Hematopoietic multipotent progenitor cell treated with erythropoietin and hydrocortisone succinate and interleukin-3 and kit ligand, for 15 days (in vitro differentiated cells): ENCODE results near the gene SGCD.

Source experiments
- DNase-seq: peaks from one replicate; pipeline ENCODE4 v3.0.0-alpha.2; 2015; ENCODE audit warnings: low spot score

Gene SGCD

DNA sequence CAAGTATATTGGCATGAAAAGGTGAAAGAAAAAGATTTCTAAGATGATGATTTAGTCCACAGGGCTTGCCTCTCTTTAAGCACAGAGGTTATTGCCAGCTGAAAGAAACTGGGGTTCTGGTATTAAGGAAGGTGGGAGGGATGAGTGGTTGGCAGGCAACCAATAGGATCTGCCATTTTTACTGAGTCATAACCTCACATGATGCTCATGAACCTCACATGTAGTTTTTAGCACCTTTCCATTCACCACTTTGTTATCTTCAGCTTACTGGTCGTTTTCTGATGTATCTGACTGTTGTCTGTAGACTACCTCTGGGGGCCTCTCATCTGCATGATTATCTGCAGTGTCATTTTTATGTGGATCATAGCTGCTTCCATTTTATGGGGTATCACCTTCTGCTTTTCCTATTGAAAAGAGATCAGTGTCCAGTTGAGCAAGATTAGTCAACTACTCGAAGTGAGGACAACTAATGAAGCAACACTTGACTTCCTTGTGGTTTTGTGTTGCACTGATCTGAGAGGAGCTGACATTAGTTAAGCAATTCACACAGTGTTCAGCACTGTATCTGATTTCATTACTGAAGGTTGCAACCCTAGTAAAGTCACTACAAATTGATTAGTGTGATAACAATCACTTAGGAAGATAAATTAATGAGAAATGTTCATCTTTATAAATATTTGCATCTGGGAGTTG, 186.3 kb downstream of the SGCD start:
- DNase-seq, result no peak

DNA sequence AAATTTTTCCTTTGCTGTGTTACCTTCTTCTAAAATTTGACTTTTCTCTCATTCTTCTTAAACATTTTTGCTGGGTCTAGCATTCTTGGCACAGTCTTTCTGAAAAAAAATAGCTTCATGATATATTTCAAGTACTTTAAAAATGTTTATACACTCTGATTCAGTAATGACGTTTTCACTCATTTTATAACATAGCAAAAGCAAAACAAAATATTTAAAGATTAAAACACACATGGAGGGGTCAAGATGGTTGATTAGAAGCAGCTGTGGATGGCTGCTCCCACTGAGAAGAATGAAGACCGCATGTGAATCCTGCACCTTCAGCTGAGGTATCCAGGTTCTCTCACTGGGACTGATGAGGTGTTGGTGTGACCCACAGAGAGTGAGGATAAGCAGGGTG, 188.2 kb downstream of the SGCD start:
- no peak for DNase-seq

DNA sequence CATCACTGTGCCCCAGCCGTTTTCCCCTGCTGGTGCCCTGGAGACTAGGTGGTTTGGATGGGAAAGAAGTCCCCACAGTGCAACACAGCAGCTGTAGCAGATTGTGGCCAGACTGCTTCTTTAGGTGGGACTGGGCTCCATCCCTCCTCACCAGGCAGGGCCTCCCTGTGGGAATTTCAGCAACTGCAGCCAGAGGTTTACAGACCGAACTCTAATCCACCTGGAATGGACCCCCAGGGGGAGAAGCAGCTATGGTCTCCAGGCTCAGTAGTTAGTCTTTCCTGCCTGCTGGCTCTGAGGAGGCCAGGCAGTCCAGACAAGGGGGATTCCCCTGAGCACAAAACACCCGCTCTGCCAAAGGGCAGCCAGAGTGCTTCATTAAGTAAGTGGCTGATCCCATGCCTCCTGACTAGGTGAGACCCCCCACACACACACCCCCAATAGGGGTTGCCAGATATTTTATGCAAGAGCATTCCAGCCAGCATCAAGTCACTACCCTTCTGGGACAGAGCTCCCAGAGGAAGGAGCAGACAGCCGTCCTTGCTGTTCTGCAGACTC, 188.9 kb downstream of the SGCD start:
- no peak for DNase-seq

DNA sequence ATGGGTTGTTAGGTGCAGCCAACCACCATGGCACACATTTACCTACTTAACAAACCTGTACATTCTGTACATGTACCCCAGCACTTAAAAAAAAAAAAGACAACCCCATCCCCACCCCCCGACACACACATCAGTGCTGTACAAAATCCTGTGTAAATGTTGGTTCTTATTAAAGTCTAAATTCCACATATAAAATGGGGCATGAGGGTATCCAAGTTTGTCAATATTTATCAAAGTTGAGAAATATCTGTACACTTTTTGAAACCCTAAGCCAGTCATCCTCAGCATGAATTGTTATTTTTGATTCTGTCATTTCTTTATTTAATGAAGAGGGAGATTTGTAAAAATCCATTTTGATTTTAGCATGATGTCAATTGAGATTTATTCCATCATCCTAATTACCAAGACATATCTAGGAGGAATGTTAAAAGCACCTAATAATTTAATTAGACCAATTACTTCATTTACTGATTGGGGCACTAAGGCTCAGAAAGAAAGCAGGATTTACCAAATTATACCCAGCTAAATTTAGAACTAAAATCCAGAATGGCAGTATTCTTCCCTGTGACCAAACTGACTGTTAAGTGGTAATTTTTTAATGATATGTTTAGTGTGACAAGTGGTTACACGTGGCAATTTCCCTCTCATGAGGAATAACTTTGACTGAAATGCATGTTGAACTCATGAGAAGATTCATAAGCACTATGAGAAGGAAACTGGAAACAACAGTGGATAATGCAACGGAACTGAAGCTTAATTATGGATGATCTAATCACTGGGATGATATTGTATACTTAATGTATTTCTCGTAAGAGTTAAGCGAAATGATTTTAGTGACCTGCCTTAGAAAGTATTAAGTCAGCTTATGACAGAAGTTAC, 195.9 kb downstream of the SGCD start:
- DNase-seq, result no peak

DNA sequence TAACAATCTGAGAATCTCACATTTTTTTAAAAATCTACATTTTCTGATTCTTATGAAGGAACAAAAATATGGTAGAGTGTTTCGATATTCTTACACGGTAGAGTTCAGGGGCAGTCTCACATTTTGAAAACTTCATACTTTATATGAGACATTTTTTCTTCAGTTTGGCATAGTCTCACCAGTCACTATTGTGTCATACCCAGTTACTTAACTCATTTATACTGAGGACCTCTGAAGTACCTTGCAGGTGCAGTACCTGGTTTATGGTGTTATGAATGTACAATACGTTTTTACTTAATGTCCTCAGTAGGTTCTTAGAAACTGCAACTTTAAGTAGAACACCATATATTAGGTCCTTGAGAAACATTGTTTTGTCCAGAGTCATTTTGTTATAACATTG, 196.6 kb downstream of the SGCD start:
- no peak for DNase-seq

DNA sequence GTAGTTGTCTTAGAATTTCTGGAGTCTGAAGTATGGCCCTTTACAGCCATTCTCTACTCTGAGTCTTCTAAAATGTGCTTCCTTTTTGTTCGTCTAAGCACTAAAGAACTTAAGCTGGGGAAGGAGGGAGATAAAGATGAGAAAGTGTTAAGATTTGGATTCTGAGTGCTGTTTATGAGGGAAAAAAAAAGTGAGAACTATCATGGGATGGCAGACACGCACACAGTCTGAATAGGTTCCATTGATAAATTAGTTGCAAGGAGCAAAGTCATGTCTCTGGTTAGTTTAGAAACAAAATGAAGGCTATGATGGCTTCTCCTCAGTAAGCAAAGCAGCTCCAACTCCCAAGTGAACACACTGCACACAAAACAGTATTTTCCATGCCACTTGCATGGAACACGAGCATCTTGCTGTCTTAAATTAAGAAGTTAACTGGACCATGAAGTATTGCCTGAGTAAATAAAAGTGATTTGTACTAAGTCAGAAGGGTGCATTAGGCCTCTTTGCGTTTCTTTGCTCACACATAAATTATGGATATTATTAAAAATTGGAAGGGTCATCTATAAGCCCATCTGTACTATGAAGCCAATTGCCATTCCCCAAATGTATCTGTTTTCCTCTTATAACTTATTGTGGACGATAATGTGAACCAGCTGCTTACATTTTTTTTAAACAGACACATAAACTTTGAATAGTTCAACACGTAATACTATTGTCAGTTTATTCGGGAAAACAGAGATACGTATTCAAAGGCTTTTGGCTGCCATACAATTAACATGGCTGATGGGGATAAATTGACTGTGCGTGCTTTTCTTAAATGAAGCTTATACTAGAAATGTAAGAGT, 199.3 kb downstream of the SGCD start:
- no peak for DNase-seq

DNA sequence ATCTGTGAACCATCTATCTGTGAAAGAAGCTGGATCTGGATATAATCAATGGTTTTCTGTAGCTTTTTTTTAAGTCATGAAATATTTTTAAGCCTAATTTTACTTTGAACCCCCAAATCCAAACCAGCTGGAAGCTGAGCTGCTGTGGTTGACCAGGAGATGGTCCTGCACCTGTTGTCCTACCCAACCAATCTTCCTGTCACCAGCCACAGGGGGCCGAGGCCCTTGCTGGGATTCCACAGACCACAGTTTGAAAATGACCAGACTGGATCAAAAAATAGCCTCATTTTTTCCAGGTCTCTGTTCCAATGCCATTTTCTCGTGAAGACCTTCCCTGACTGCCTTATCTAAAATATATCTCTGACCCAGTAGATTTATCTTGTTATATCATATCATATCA, 200.6 kb downstream of the SGCD start:
- no peak for DNase-seq

DNA sequence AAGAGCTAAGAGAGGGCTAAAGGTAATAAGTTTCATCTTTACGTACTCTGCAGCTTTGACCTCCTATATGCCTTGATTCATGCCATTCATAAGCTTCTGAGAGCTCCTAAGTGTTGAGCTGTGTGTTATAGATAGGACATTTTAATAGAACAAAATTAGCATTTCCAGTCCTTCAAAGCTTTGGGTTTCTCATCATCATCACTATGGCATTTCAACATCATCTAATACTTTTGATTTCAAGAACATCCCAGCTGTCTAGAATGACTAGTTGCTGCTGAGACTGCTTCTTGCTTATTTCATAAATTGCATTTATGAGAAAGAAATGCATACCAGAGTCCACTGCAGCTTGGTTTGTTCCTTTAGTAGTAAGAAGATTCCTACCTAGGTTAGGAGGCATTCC, 201.7 kb downstream of the SGCD start:
- no peak for DNase-seq

DNA sequence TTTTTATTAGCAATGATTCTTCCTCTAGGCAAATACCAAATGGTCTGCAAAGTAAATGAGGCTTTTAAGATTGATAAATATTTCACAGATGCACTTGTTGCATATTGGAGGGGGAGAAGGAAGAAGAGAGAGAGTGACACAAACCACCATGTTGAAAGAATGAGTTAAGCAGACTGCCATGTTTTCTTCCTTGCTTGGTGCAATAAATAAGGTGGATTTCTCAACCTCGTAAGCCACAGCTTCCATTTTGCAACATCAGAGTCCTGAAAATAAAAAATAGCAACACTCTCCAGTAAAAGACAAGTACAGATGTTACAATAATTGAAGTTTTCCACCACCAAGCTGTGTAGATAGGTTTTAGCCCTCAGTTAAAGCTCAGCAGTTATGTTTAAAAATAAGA, 202.9 kb downstream of the SGCD start:
- DNase-seq, result no peak

DNA sequence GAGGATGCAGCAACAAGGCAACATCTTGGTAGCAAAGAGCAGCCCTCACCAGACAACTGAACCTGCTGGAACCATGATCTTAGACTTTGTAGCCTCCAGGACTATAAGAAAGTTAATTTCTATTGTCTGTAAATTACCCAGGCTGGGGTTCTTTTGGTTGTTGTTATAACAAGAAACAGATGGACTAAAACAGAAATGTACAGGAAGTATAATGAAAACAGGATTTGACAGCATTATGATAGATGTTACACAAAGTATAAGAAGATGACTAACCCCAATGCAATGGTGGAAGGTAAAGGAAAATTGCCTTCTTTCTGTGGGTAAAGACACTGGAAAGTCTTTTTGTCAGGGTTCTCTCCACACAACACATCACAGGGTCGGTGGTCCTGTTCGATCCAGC, 204.2 kb downstream of the SGCD start:
- DNase-seq, result no peak

DNA sequence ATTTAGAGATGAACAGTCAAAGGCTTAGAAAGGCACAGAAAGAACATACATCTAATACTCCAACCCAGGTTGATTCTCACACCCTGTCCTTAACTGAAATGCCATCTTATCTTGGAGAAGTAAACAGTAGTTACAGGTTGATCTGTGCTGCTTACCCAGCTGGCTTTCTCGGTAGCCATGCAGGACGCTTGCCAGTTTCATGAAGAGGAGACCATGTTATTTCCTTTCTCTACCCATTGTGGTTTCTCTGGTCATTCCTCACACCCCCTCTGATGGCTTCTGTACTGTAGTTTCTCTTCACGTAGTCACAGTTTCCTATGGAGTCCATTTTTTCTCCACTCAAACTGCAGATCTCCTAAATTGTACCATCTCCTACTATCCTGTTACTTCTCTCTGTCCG, 206.0 kb downstream of the SGCD start:
- DNase-seq, result no peak

DNA sequence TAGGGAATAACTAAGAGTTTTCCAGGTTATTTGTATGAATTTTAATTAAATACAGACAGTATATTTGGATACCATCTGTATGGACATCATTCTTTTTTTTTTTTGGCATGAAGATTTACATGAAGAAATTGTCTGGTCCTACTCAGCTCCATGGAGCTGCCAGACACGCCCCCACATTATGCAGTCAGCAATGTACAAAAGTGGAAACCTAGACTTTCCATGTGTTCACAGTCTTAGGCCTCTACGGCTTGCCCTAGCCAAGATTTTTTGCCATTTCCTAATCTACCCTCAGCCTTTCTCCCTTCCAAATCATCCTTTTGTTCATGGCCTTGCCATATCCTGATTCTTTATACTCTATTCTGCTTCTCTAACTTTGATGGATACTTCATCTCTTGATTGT, 207.1 kb downstream of the SGCD start:
- DNase-seq, result no peak

DNA sequence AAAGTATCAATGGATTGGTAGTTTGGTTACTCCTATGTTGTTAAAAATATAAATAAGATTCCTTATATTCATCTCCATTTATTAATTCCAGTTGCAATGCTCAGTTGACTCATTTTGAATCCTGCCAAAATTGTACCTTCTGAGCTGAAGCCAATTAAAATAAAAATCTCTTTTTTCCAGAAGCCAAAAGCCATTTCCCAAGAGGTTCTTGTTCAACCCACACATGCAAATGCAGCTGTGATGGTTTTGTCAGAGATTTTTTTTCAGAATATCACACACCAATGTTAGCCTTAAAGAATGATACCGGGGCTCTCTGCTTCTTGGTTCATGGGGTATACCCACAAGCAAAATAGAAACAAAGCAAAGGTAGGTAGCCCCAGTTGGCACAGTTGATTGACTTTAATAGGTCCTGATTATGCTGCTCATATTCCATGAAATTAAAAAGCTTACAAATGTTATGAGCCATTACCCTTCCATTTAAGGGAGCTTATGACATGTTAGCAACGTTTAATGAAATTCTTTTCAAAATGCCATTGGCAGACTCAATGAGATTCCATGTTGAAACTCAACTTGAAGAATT, 208.0 kb downstream of the SGCD start:
- DNase-seq, result no peak

DNA sequence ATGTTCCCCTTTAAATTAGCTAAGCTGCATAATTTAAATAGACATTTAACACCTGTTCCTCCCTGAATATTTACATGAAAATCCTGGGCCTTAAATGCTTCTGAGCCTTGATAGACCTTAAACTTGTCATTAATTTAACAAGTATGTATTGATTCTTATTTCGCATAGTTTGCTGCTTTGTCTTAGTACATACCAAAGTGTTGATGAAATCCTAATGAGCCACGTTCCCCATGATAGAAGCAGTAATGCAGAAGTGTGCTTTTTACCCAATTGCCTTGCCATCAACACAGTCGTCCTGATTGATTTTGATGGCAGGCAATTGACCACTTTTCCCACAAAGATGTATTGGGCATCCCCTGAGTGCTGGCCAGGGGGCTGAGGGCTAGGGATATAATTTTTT, 213.5 kb downstream of the SGCD start:
- DNase-seq, result no peak

DNA sequence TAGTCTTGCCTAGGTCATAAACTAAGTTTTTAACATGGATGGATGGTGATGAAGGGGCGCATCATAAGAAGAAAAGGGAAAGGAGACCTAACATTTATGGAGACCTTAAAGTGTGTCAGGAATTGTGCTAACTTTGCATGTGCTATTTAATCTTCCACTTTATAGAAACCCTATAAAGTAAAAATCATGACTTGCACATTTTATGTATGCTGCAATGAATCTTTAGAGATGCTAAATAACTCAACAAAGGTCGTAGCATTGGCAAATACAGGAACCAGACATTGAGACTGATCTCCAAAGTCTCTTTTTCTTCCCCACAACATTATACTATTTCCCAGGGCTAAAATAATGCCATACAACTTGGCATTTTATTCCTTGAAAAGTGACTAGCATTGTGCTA, 214.6 kb downstream of the SGCD start:
- no peak for DNase-seq

DNA sequence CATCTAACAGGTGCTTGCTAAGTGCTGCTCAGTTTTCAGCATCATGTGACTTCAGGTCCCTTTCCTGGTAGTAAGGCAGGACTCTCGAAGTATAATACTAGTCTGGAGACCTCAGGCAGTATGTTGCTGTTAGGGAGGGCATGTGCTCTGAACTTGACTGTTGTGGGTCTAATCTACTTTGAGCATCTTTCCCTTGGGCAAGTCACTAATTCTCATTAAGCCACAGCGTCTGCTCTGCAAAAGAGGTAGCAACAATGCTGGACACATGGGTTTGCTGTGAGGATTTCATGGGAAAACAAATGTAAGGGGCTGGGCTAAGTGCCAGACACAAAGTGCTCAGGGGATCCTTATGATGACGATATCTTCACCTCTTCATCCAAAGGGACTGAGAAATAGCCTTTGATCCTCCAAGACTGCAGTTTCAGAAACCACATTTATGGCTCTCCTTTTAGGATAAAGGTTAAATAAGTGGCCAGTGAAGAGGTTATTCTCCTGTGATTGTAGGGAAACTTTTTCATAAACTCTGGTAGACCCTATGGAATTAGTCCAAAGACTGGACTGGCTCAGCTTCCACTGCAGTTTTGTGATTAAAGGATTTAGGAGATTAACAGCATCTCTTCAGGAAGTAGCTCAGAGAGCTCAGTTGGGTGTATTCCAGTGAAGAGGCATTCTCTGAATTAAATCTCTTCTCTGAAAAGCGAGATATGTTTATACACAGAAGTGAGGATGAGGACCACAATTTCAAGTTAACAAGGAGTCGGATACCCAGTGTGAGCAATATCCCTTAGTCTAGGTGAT, 216.6 kb downstream of the SGCD start:
- no peak for DNase-seq

DNA sequence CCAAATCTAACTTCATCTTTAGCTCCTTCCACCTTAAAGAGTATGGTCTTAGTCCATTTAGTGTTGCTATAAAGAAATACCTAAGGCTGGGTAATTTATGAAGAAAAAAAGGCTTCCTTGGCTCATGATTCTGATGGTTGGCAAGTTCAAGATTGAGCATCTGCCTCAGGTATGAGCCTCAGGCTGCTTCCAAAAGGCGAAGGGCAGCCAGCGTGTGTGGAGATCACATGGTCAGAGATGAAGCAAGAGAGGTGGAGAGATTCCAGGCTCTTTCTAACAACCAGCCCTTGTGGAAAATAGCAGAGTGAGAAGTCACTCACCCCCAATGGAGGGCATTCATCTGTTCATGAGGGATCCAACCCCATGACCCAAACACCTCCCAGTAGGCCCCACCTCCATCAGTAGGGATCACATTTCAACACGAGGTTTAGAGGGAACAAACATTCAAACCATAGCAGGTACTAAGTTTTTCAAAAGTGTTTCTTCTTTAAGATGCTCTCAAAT, 225.9 kb downstream of the SGCD start:
- no peak for DNase-seq

DNA sequence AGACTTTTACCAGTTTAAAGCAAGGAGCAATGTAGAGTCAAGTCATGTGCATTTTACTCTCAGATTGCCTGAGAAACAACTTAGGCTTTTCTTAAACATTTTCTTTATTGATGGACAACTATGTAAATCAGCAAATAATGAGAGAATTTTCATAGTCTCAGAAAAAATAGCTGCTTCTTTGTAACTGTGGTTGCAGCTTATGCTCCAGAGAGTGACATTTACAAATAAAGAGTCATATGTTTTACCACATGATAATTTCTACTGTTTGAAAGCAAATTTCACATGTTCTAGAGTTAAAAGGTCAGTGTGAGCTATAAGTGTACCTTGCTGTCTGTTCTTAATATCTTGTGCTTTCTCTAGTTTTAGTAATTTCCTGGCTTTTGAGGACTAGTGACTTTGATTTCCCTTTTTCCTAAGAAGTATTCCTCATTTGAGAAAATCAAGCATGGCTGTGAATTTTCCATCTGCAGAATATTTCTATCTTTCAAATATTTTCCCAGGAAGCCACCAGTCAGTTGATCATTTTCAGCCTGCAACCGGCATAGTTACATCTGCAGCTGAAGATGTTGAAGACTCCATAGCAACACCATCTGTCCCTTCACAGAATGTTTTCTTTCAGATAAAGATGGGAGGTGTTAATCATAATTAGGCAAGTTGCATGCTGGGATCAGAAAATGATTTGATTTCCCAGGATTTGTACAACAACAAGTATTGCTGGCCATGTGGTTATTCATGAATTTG, 229.9 kb downstream of the SGCD start:
- DNase-seq, result no peak

DNA sequence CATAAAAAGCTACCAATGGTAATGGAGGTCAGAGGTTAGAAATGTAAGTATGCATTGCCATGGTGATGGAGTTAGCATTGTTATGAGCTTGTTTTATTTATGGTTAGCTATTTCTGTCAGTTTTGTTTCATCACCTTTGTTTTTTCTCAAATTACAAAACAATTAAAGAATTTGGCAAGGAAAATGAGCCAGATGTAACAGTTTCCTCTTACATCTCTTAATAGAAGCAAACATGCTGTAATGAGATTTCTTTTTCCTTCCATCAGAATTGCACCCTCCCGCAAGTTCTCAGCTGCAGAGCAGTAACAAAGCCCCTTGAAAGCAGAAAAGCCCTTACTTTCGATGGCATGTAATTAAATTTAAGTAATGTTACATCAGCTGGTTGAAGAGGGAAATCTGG, 233.0 kb downstream of the SGCD start:
- DNase-seq, result no peak

DNA sequence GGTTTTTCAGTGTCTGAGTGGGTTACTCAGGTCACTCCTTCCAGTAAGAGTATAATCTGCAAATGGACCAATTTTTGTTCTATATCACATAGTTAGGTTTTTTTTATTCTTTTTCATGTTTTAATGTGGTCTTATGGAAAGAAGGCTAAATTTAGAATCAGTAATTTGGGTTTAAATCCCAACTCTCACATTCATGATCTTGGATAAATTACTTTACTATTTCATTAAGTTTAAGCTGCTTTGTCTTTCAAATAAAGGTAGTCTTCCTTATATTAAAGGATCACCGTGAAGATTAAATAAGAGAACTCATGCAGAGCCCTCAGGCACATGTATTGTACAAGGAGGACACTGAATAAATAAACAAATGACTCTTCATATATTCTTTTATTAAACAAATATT, 234.7 kb downstream of the SGCD start:
- DNase-seq, result no peak
